Activated B cell treated with CpG ODN at 0.5 μM for 24 hours (primary cell): ENCODE measurements around the gene F2RL1. TPM values are rescaled to one million over a fixed set of nuclear protein-coding genes. Genes with fewer than 3 reads are reported as not detected.
"Not testable (repeated sequence)": the region's sequence is repeated elsewhere in the genome, so short reads cannot be mapped to it uniquely, and the experiment has no call there.

ENCODE experiments used
- ATAC-seq: fragments of 200-7000 bp; cut with Tn5 transposase; one replicate; pipeline ENCODE4 v1.10.0; 2021; ENCODE audit warnings: low read depth, mild to moderate bottlenecking, moderate library complexity
- CTCF ChIA-PET: fragments of 350-600 bp; sonication (Branson Sonifier 250); formaldehyde crosslinking; loops from one replicate; lab custom pipeline; 2021; ENCODE audit warnings: antibody characterized with exemption; lab: Charles Lee
- POLR2A ChIA-PET: fragments of 350-600 bp; sonication (Branson Sonifier 250); formaldehyde crosslinking; loops from one replicate; lab custom pipeline; 2021; ENCODE audit warnings: antibody characterized with exemption; lab: Charles Lee
- DNase-seq: peaks from one replicate; pipeline ENCODE4 v3.0.0; 2022
- H3K27ac Mint-ChIP-seq: one replicate; pipeline ENCODE4 v1.8.0; 2020; ENCODE audit warnings: mixed read lengths
- H3K27me3 Mint-ChIP-seq: one replicate; pipeline ENCODE4 v1.8.0; 2021; ENCODE audit warnings: mixed read lengths
- H3K36me3 Mint-ChIP-seq: one replicate; pipeline ENCODE4 v1.8.0; 2021; ENCODE audit warnings: low read depth, mixed read lengths
- H3K4me1 Mint-ChIP-seq: one replicate; pipeline ENCODE4 v1.8.0; 2021; ENCODE audit warnings: mixed read lengths
- H3K4me3 Mint-ChIP-seq: one replicate; pipeline ENCODE4 v1.8.0; 2020; ENCODE audit warnings: mild to moderate bottlenecking, mixed read lengths
- H3K9me3 Mint-ChIP-seq: one replicate; pipeline ENCODE4 v1.8.0; 2020; ENCODE audit warnings: mixed read lengths
- intact Hi-C: fragments of 100-400 bp; cut with micrococcal nuclease; formaldehyde crosslinking; loops from one replicate; pipeline ENCODE4 v1.15.1; 2024
- total RNA-seq: library from RNA; stranded (reverse); gene quantifications from 2 replicates; pipeline ENCODE4 v1.2.3, GENCODE V29; 2022
- TF ChIP-seq, protein P1 (sequence below): fragments of 200-600 bp; IDR thresholded peaks from one replicate; pipeline ENCODE4 v1.8.0; 2022; ENCODE audit warnings: antibody characterized with exemption, mild to moderate bottlenecking

F2RL1 gene
- total RNA-seq, 1 donor from 2014 or later: 0.22 TPM

- Mint-ChIP-seq H3K4me1 (peaks cover 7% of the 10 kb centered on the region), H3K36me3 (no peaks in the 10 kb centered on the region), H3K4me3 (no peak overlapping the region), H3K9me3 (no peaks in the 10 kb centered on the region), H3K27me3 (no peaks in the 10 kb centered on the region), H3K27ac (no peak overlapping the region)
- DNase-seq: no peak
- TF ChIP-seq, protein P1, sequence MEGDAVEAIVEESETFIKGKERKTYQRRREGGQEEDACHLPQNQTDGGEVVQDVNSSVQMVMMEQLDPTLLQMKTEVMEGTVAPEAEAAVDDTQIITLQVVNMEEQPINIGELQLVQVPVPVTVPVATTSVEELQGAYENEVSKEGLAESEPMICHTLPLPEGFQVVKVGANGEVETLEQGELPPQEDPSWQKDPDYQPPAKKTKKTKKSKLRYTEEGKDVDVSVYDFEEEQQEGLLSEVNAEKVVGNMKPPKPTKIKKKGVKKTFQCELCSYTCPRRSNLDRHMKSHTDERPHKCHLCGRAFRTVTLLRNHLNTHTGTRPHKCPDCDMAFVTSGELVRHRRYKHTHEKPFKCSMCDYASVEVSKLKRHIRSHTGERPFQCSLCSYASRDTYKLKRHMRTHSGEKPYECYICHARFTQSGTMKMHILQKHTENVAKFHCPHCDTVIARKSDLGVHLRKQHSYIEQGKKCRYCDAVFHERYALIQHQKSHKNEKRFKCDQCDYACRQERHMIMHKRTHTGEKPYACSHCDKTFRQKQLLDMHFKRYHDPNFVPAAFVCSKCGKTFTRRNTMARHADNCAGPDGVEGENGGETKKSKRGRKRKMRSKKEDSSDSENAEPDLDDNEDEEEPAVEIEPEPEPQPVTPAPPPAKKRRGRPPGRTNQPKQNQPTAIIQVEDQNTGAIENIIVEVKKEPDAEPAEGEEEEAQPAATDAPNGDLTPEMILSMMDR: no peak
- ChIA-PET CTCF (no interaction called here), POLR2A (no interaction called here)
- intact Hi-C loops: no loop called here
- no peak for ATAC-seq
These were observed 37.1 kb upstream of the F2RL1 start for GRCh38 chr5:76781775-76782174.

DNA sequence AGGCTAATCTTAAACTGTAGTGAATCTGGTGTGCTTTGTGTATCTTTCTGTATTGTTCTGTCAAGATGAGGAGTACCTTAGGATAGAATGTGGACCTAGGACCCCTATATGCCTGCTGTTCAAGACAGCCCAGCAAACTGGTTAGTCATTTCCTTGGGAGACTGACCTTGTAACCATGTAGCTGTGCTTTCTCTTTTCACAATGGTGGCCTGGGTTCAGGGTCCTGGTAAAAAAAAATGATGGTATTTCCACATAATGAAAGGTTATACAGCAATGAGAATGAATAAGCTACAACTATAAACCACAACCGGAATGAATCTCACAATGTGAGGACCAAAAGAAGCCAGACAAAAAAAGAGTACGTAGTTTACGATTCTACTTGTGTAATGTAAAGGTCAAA is 36.4 kb upstream of the F2RL1 start:
- Mint-ChIP-seq H3K4me3 (no peak overlapping the region), H3K27ac (no peak overlapping the region), H3K27me3 (no peaks in the 10 kb centered on the region), H3K4me1 (peaks cover 7% of the 10 kb centered on the region), H3K36me3 (no peaks in the 10 kb centered on the region), H3K9me3 (no peaks in the 10 kb centered on the region)
- intact Hi-C loops: no loop called here
- ChIA-PET POLR2A (no interaction called here), CTCF (no interaction called here)
- TF ChIP-seq, protein P1: no peak
- no peak for DNase-seq
- ATAC-seq: no peak

DNA sequence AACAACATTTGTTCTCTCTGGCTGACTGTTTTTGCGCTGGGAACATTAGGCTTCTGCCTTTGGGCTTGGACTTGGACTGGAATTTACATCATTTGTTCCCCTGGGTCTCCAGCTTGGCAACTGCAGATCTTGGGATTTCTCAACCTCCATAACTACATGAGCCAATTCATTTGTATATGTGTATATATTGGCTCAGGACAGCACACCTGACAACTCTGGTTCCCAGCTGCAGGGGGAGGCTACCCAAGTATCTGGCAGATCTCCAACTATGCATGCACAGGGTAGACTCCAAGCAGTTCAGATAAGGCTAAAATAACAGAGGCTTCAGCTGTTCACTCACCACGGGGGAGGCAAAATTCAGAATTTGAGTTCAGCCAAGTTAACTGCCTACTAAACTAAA is 31.6 kb upstream of the F2RL1 start:
- ChIA-PET CTCF (no interaction called here), POLR2A (no interaction called here)
- Mint-ChIP-seq H3K9me3 (no peaks in the 10 kb centered on the region), H3K4me3 (no peak overlapping the region), H3K27me3 (no peaks in the 10 kb centered on the region), H3K36me3 (no peaks in the 10 kb centered on the region), H3K27ac (no peak overlapping the region), H3K4me1 (no peaks in the 10 kb centered on the region)
- TF ChIP-seq, protein P1: no peak
- intact Hi-C loops: no loop called here
- ATAC-seq (no peak), DNase-seq (no peak)

DNA sequence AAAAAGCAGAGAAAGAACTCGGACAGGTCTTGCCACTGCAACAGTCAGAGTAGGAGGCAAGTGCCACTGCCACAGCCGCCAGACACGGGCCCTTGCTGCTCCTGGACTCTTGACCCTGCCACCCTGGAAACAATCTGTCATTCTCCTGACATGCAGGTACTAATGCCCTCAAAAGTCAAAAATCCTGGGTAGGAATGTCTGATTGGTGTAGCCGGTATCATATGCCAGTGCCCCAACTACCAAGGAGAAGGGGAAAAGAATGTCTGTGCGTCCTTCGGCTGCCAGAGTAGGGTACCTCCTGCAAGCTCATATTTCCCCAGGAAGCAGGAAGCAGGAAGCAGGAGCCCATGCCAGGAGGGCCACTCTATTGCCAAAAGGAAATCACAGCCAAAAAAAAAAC is 30.5 kb upstream of the F2RL1 start:
- no peaks in the 10 kb centered on the region for H3K27me3 Mint-ChIP-seq
- DNase-seq (no peak), ATAC-seq (no peak)
- CTCF ChIA-PET: no interaction called here
- POLR2A ChIA-PET: no interaction called here
- no peaks in the 10 kb centered on the region for H3K36me3 Mint-ChIP-seq
- intact Hi-C loops: no loop called here
- H3K9me3 Mint-ChIP-seq: no peaks in the 10 kb centered on the region
- H3K27ac Mint-ChIP-seq: no peak overlapping the region
- H3K4me1 Mint-ChIP-seq: no peaks in the 10 kb centered on the region
- H3K4me3 Mint-ChIP-seq: no peak overlapping the region
- TF ChIP-seq, protein P1: no peak

DNA sequence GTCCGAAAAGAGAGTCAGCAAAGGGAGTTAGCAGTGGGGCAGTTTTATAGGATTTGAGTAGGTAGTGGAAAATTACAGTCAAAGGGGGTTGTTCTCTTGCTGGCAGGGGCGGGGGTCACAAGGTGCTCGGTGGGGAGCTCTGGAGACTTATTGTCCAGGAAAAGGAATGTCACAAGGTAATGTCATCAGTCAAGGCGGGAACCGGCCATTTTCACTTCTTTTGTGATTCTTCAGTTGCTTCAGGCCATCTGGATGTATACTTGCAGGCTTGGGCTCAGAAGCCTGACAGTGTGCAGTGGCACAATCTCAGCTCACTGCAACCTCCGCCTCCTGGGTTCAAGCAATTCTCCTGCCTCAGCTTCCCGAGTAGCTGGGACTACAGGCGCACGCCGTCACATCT is 29.6 kb upstream of the F2RL1 start:
- H3K27ac Mint-ChIP-seq, H3K4me3 Mint-ChIP-seq, POLR2A ChIA-PET, H3K4me1 Mint-ChIP-seq, DNase-seq, ATAC-seq, intact Hi-C loops, CTCF ChIA-PET, H3K9me3 Mint-ChIP-seq, H3K36me3 Mint-ChIP-seq, H3K27me3 Mint-ChIP-seq: not testable (repeated sequence)

DNA sequence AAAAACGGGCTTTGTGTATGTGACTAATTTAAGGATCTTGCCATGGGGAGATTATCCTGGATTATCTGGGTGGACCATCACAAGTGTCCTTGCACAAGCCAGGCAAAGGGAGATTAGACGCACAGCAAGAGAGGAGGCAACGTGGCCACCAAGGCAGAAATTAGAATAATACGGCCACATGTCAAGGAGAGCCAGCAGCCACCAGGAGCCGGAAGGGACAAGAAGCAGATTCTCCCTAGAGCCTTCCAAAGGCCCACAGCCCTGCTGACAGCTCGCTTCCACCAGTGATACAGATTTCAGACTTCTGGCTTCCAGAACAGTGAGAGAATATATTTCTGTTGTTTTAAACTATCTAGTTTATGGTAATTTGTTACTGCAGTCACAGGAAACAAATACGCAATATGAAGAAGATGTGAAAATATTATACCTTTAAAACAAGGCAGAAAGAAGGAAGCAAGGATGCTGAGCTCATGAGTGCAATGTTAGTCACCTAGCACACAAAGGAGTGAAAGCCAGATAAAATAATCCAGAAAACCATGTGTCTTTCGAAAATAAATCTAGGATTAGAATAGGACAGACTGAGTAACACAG is 28.7 kb upstream of the F2RL1 start:
- H3K36me3 Mint-ChIP-seq: no peaks in the 10 kb centered on the region
- no peaks in the 10 kb centered on the region for H3K9me3 Mint-ChIP-seq
- no peak for ATAC-seq
- CTCF ChIA-PET: interaction anchor here (2.0 kb wide), 1 partner anchor 15 kb away, joined by 5 read pairs; no protein-coding TSS in a partner anchor
- DNase-seq: no peak
- no peak overlapping the region for H3K27ac Mint-ChIP-seq
- no peak overlapping the region for H3K4me3 Mint-ChIP-seq
- intact Hi-C loops: no loop called here
- POLR2A ChIA-PET: no interaction called here
- H3K4me1 Mint-ChIP-seq: no peaks in the 10 kb centered on the region
- TF ChIP-seq, protein P1: no peak
- no peaks in the 10 kb centered on the region for H3K27me3 Mint-ChIP-seq
